NB4 (cell line): ENCODE measurements around the gene USF3.
"Not testable (repeated sequence)": the region's sequence is repeated elsewhere in the genome, so short reads cannot be mapped to it uniquely, and the experiment has no call there.

Experiments used
- DNase-seq: peaks from one replicate; pipeline ENCODE4 v3.0.0; 2010; ENCODE audit warnings: low read depth
- H3K4me3 ChIP-seq: one replicate; pipeline ENCODE4 v1.5.1; 2011; ENCODE audit warnings: mild to moderate bottlenecking, low read depth, low read length, moderate library complexity
- CTCF ChIP-seq: IDR thresholded peaks from one replicate; pipeline ENCODE4 v1.5.1; 2012; ENCODE audit warnings: low read depth, low read length
- MAX ChIP-seq: IDR thresholded peaks from 2 replicates; pipeline ENCODE4 v1.6.1; 2011; ENCODE audit warnings: low read depth, low read length
- MYC ChIP-seq: IDR thresholded peaks from 2 replicates; pipeline ENCODE4 v1.6.1; 2011; ENCODE audit warnings: low read depth, low read length
- POLR2A ChIP-seq: IDR thresholded peaks from 2 replicates; pipeline ENCODE4 v1.6.1; 2011; ENCODE audit warnings: mild to moderate bottlenecking; ENCODE audit not compliant: insufficient read length; ENCODE audit errors: extremely low read depth

Gene USF3

GRCh38 chr3:113649174-113649845 is 47.1 kb downstream of the USF3 start:
- no peak overlapping the region for H3K4me3 ChIP-seq
- TF ChIP-seq POLR2A, result no peak
- no peak for TF ChIP-seq MYC
- no peak for TF ChIP-seq CTCF
- no peak for TF ChIP-seq MAX
- DNase-seq, result no peak

- no peak for DNase-seq
- TF ChIP-seq MYC (no peak), MAX (no peak), CTCF (no peak), POLR2A (no peak)
- H3K4me3 ChIP-seq, result no peak overlapping the region
Measured at GRCh38 chr3:113648524-113648923, 47.9 kb downstream of the USF3 start.

GRCh38 chr3:113643583-113643982 is 52.9 kb downstream of the USF3 start:
- no peak overlapping the region for H3K4me3 ChIP-seq
- no peak for DNase-seq
- TF ChIP-seq MYC (no peak), MAX (no peak), CTCF (no peak), POLR2A (no peak)

- DNase-seq, result no peak
- H3K4me3 ChIP-seq, result no peak overlapping the region
- no peak for TF ChIP-seq MAX
- no peak for TF ChIP-seq MYC
- TF ChIP-seq POLR2A, result no peak
- TF ChIP-seq CTCF, result no peak
Measured at GRCh38 chr3:113638910-113639309, 57.5 kb downstream of the USF3 start.

GRCh38 chr3:113637756-113638155 is 58.7 kb downstream of the USF3 start:
- H3K4me3 ChIP-seq, result no peak overlapping the region
- no peak for DNase-seq
- TF ChIP-seq MAX, result no peak

GRCh38 chr3:113636034-113636433 is 60.4 kb downstream of the USF3 start:
- H3K4me3 ChIP-seq, DNase-seq: not testable (repeated sequence)
